ENCODE results near the gene HTR3B. TPM values are rescaled to one million over a fixed set of nuclear protein-coding genes. Genes with fewer than 3 reads are reported as not detected.
A peak's percentile ranks its signal among the peaks of the same experiment; 100 is the strongest.
"Not testable (repeated sequence)": the region's sequence is repeated elsewhere in the genome, so short reads cannot be mapped to it uniquely, and the experiment has no call there.

The HTR3B gene
- total RNA-seq, 2 donors from 2014 or later: not detected

- Mint-ChIP-seq H3K9me3 (no peaks in the 10 kb centered on the region), H3K27ac (no peak overlapping the region), H3K4me3 (no peak overlapping the region), H3K36me3 (ENCODE audit: low read depth) (no peaks in the 10 kb centered on the region), H3K4me1 (peaks cover 12% of the 10 kb centered on the region), H3K27me3 (ENCODE audit: insufficient read depth) (no peaks in the 10 kb centered on the region)
- no peak overlapping the region for H3K4me3 ChIP-seq (ENCODE audit: low read length)
- WGBS, 2 experiments (ENCODE audit: insufficient coverage in 1 of 2, insufficient read length in 1 of 2): 88 to 100% methylated on average over 1 of the region's 1 CpG
- no peak overlapping the region for H3K27ac ChIP-seq (ENCODE audit: low read depth, low read length)
- H3K36me3 ChIP-seq (ENCODE audit: control insufficient read depth, insufficient read depth, low read length): no peaks in the 10 kb centered on the region
- DNase-seq: peak; percentile 10
- H3K4me1 ChIP-seq (ENCODE audit: control insufficient read depth, insufficient read depth, low read length): no peaks in the 10 kb centered on the region
- H3K9ac ChIP-seq (ENCODE audit: extremely low read depth, low read length, poor library complexity, severe bottlenecking): no peak overlapping the region
- no peak for TF ChIP-seq CTCF (conservative IDR thresholded peaks at IDR 0.05)
- H3K9me3 ChIP-seq (ENCODE audit: control insufficient read depth, low read length): no peaks in the 10 kb centered on the region
- H3K27me3 ChIP-seq (ENCODE audit: control insufficient read depth, insufficient read depth, low read length, poor library complexity, severe bottlenecking): no peaks in the 10 kb centered on the region
Measured at GRCh38 chr11:113907152-113907551, 2.6 kb downstream of the HTR3B start.

GRCh38 chr11:113907681-113908080 lies 3.1 kb downstream of the HTR3B start:
- Histone ChIP-seq H3K9me3 (ENCODE audit: control insufficient read depth, low read length) (no peaks in the 10 kb centered on the region), H3K36me3 (ENCODE audit: control insufficient read depth, insufficient read depth, low read length) (no peaks in the 10 kb centered on the region), H3K4me1 (ENCODE audit: control insufficient read depth, insufficient read depth, low read length) (no peaks in the 10 kb centered on the region), H3K4me3 (ENCODE audit: low read length) (no peak overlapping the region), H3K27ac (ENCODE audit: low read depth, low read length) (no peak overlapping the region), H3K9ac (ENCODE audit: extremely low read depth, low read length, poor library complexity, severe bottlenecking) (no peak overlapping the region), H3K27me3 (ENCODE audit: control insufficient read depth, insufficient read depth, low read length, poor library complexity, severe bottlenecking) (no peaks in the 10 kb centered on the region)
- H3K27ac Mint-ChIP-seq: no peak overlapping the region
- H3K4me3 Mint-ChIP-seq: no peak overlapping the region
- no peaks in the 10 kb centered on the region for H3K27me3 Mint-ChIP-seq (ENCODE audit: insufficient read depth)
- no peaks in the 10 kb centered on the region for H3K36me3 Mint-ChIP-seq (ENCODE audit: low read depth)
- no peak for TF ChIP-seq CTCF (conservative IDR thresholded peaks at IDR 0.05)
- H3K9me3 Mint-ChIP-seq: no peaks in the 10 kb centered on the region
- peaks cover 12% of the 10 kb centered on the region for H3K4me1 Mint-ChIP-seq
- peak; percentile 37 for DNase-seq
- 89 to 93% methylated on average over 7 to 8 of the region's 8 CpGs for WGBS, 2 experiments (ENCODE audit: insufficient coverage in 1 of 2, insufficient read length in 1 of 2)

GRCh38 chr11:113908098-113908497 lies 3.5 kb downstream of the HTR3B start:
- Histone ChIP-seq H3K36me3 (ENCODE audit: control insufficient read depth, insufficient read depth, low read length) (no peaks in the 10 kb centered on the region), H3K9ac (ENCODE audit: extremely low read depth, low read length, poor library complexity, severe bottlenecking) (no peak overlapping the region), H3K9me3 (ENCODE audit: control insufficient read depth, low read length) (no peaks in the 10 kb centered on the region), H3K4me1 (ENCODE audit: control insufficient read depth, insufficient read depth, low read length) (no peaks in the 10 kb centered on the region), H3K4me3 (ENCODE audit: low read length) (no peak overlapping the region), H3K27ac (ENCODE audit: low read depth, low read length) (no peak overlapping the region), H3K27me3 (ENCODE audit: control insufficient read depth, insufficient read depth, low read length, poor library complexity, severe bottlenecking) (no peaks in the 10 kb centered on the region)
- Mint-ChIP-seq H3K4me3 (no peak overlapping the region), H3K27ac (no peak overlapping the region), H3K4me1 (peaks cover 12% of the 10 kb centered on the region), H3K27me3 (ENCODE audit: insufficient read depth) (no peaks in the 10 kb centered on the region), H3K9me3 (no peaks in the 10 kb centered on the region), H3K36me3 (ENCODE audit: low read depth) (no peaks in the 10 kb centered on the region)
- peak; percentile 18 for DNase-seq
- TF ChIP-seq CTCF (conservative IDR thresholded peaks at IDR 0.05): no peak
- WGBS, 2 experiments (ENCODE audit: insufficient coverage in 1 of 2, insufficient read length in 1 of 2): 93 to 94% methylated on average over 9 of the region's 9 CpGs

- H3K27ac Mint-ChIP-seq; H3K27ac ChIP-seq (ENCODE audit: low read depth, low read length); H3K4me1 Mint-ChIP-seq; H3K36me3 Mint-ChIP-seq (ENCODE audit: low read depth); H3K9me3 Mint-ChIP-seq; H3K4me3 ChIP-seq (ENCODE audit: low read length); H3K4me3 Mint-ChIP-seq; H3K27me3 ChIP-seq (ENCODE audit: control insufficient read depth, insufficient read depth, low read length, poor library complexity, severe bottlenecking); H3K27me3 Mint-ChIP-seq (ENCODE audit: insufficient read depth); H3K9ac ChIP-seq (ENCODE audit: extremely low read depth, low read length, poor library complexity, severe bottlenecking); H3K36me3 ChIP-seq (ENCODE audit: control insufficient read depth, insufficient read depth, low read length); H3K4me1 ChIP-seq (ENCODE audit: control insufficient read depth, insufficient read depth, low read length); H3K9me3 ChIP-seq (ENCODE audit: control insufficient read depth, low read length): not testable (repeated sequence)
- peak; percentile 10 for DNase-seq
- WGBS, 2 experiments (ENCODE audit: insufficient coverage in 1 of 2, insufficient read length in 1 of 2): 92 to 94% methylated on average over 6 to 9 of the region's 9 CpGs
Measured at GRCh38 chr11:113911491-113911890, 6.9 kb downstream of the HTR3B start.

Data from endodermal cell (in vitro differentiated cells).